ENCODE data around the gene ZFTA. TPM values are rescaled to one million over a fixed set of nuclear protein-coding genes. Genes with fewer than 3 reads are reported as not detected.

The ZFTA gene
- polyA plus RNA-seq, 1 donor (not counting 4 experiments of a cell fraction or from before 2014, with no cell fraction given) = 4.6 TPM

- Histone ChIP-seq H3K9ac (ENCODE audit: control insufficient read depth, extremely low read depth, insufficient read depth, low read length) (no peak overlapping the region), H3K27ac (ENCODE audit: control insufficient read depth, insufficient read depth, low read length) (no peak overlapping the region), H3K9me3 (ENCODE audit: control insufficient read depth, low read depth, low read length) (peaks cover 3% of the 10 kb centered on the region), H2AFZ (ENCODE audit: control insufficient read depth, low read length) (no peak overlapping the region), H3K4me2 (ENCODE audit: control insufficient read depth, extremely low read depth, insufficient read depth, low read depth, low read length) (no peak overlapping the region), H3K79me2 (ENCODE audit: control insufficient read depth, insufficient read depth, low read length) (no peaks in the 10 kb centered on the region), H3K9me1 (ENCODE audit: control insufficient read depth, extremely low read depth, insufficient read depth, low read length) (no peaks in the 10 kb centered on the region), H3K4me3 (ENCODE audit: control insufficient read depth in 2 of 3, extremely low read depth in 1 of 3, insufficient read depth in 2 of 3, low read depth in 1 of 3, low read length in 3 of 3) (no peak overlapping the region), H3K27me3 (ENCODE audit: control insufficient read depth, extremely low read depth, insufficient read depth, low read length) (no peaks in the 10 kb centered on the region), H4K20me1 (ENCODE audit: control insufficient read depth, extremely low read depth, insufficient read depth, low read length) (no peaks in the 10 kb centered on the region), H3K4me1 (ENCODE audit: control insufficient read depth, extremely low read depth, insufficient read depth, low read length) (no peaks in the 10 kb centered on the region), H3K36me3 (ENCODE audit: control insufficient read depth in 2 of 2, extremely low read depth in 1 of 2, insufficient read depth in 2 of 2, low read length in 2 of 2) (no peaks in the 10 kb centered on the region)
- DNase-seq (ENCODE audit: low read depth, low spot score) (no peak), FAIRE-seq (no peak)
- TF ChIP-seq EZH2 (IDR thresholded peaks at IDR 0.05; ENCODE audit: low read length) = no peak
- no peak for TF ChIP-seq CTCF (optimal IDR thresholded peaks at IDR 0.05 in 1 of 3, IDR thresholded peaks at IDR 0.05 in 1 of 3, conservative IDR thresholded peaks at IDR 0.05 in 1 of 3; ENCODE audit: extremely low read depth in 1 of 3, insufficient read depth in 2 of 3, low read length in 3 of 3)
- dilution Hi-C loops (cut with MboI; ENCODE audit: extremely low pct_ligation_motif_present, low sequenced_read_pairs) = no loop called here
Observed at GRCh38 chr11:63795066-63795465, 26.5 kb upstream of the ZFTA start.

- Histone ChIP-seq H3K9me1 (ENCODE audit: control insufficient read depth, extremely low read depth, insufficient read depth, low read length) (no peaks in the 10 kb centered on the region), H3K27ac (ENCODE audit: control insufficient read depth, insufficient read depth, low read length) (no peak overlapping the region), H2AFZ (ENCODE audit: control insufficient read depth, low read length) (no peak overlapping the region), H3K9ac (ENCODE audit: control insufficient read depth, extremely low read depth, insufficient read depth, low read length) (no peak overlapping the region), H3K4me2 (ENCODE audit: control insufficient read depth, extremely low read depth, insufficient read depth, low read depth, low read length) (no peak overlapping the region), H3K27me3 (ENCODE audit: control insufficient read depth, extremely low read depth, insufficient read depth, low read length) (no peaks in the 10 kb centered on the region), H3K4me3 (ENCODE audit: control insufficient read depth in 2 of 3, extremely low read depth in 1 of 3, insufficient read depth in 2 of 3, low read depth in 1 of 3, low read length in 3 of 3) (no peak overlapping the region), H3K4me1 (ENCODE audit: control insufficient read depth, extremely low read depth, insufficient read depth, low read length) (no peaks in the 10 kb centered on the region), H3K36me3 (ENCODE audit: control insufficient read depth in 2 of 2, extremely low read depth in 1 of 2, insufficient read depth in 2 of 2, low read length in 2 of 2) (no peaks in the 10 kb centered on the region), H3K9me3 (ENCODE audit: control insufficient read depth, low read depth, low read length) (peaks cover 3% of the 10 kb centered on the region), H4K20me1 (ENCODE audit: control insufficient read depth, extremely low read depth, insufficient read depth, low read length) (no peaks in the 10 kb centered on the region), H3K79me2 (ENCODE audit: control insufficient read depth, insufficient read depth, low read length) (no peaks in the 10 kb centered on the region)
- DNase-seq (ENCODE audit: low read depth, low spot score) (no peak), FAIRE-seq (no peak)
- dilution Hi-C loops (cut with MboI; ENCODE audit: extremely low pct_ligation_motif_present, low sequenced_read_pairs) = no loop called here
- TF ChIP-seq CTCF (optimal IDR thresholded peaks at IDR 0.05 in 1 of 3, IDR thresholded peaks at IDR 0.05 in 1 of 3, conservative IDR thresholded peaks at IDR 0.05 in 1 of 3; ENCODE audit: extremely low read depth in 1 of 3, insufficient read depth in 2 of 3, low read length in 3 of 3) (no peak), EZH2 (IDR thresholded peaks at IDR 0.05; ENCODE audit: low read length) (no peak)
Observed at GRCh38 chr11:63793161-63793560, 24.6 kb upstream of the ZFTA start.
